PC-9 (cell line): ENCODE measurements around the gene PER2.

Experiments used
- EZH2 ChIP-seq: fragments of 200-600 bp; sonication (generic); IDR thresholded peaks from 2 replicates; pipeline ENCODE4 v1.8.0; 2017; ENCODE audit warnings: antibody characterized with exemption, low read depth
- TF ChIP-seq, protein P1 (sequence below): fragments of 200-600 bp; sonication (generic); conservative IDR thresholded peaks from 2 replicates; pipeline ENCODE4 v1.6.1; 2017; ENCODE audit warnings: mixed run types, antibody characterized with exemption, mild to moderate bottlenecking, moderate library complexity

DNA sequence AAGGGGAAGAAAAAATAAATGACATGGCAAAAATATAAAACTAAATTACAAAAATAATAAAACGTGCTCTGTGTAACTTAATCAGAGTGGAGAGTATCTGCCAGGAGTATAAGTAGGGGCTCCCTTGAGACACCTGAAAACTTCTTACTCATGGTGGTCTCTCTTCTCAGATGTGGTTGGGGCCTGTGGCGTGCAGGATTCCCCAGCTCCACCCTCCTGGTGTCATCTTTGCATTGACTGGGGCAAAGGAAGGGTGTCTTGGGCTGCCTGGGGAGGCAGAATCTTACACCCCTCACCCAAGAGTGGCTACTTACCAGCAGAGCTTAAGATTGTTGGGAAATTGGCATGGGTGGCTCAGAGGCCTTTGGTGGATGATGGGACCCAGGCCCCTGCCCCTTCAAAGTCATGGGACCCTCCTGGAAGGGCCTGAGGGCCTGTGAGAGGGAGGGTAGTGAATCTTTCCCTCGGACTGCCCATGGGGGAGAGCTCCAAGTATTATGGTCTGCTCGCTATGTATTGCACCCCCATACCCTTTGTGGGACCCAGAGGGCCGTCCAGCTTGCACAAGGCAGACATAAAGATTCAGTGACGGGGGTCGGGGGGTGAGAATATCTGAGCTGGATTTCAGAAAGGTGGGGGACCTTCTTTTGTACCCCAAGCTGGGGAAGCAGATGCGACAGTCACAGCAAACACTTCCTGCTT, 25.0 kb upstream of the PER2 start:
- TF ChIP-seq, protein P1, sequence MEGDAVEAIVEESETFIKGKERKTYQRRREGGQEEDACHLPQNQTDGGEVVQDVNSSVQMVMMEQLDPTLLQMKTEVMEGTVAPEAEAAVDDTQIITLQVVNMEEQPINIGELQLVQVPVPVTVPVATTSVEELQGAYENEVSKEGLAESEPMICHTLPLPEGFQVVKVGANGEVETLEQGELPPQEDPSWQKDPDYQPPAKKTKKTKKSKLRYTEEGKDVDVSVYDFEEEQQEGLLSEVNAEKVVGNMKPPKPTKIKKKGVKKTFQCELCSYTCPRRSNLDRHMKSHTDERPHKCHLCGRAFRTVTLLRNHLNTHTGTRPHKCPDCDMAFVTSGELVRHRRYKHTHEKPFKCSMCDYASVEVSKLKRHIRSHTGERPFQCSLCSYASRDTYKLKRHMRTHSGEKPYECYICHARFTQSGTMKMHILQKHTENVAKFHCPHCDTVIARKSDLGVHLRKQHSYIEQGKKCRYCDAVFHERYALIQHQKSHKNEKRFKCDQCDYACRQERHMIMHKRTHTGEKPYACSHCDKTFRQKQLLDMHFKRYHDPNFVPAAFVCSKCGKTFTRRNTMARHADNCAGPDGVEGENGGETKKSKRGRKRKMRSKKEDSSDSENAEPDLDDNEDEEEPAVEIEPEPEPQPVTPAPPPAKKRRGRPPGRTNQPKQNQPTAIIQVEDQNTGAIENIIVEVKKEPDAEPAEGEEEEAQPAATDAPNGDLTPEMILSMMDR: no peak
- no peak for TF ChIP-seq EZH2
